Neutrophil (primary cell): ENCODE data around the gene HOXA4.

Experiments
- H3K27ac ChIP-seq: fragments of 200-600 bp; sonication (generic); 2 replicates; pipeline ENCODE4 v1.5.1; 2016; ENCODE audit warnings: mild to moderate bottlenecking, moderate library complexity
- H3K27me3 ChIP-seq: fragments of 200-600 bp; sonication (generic); 2 replicates; pipeline ENCODE4 v1.6.0; 2016; ENCODE audit warnings: mild to moderate bottlenecking
- H3K36me3 ChIP-seq: fragments of 200-600 bp; sonication (generic); 2 replicates; pipeline ENCODE4 v1.5.1; 2017
- H3K4me1 ChIP-seq, 2 experiments: fragments of 200-600 bp in 1 of 2; sonication (generic) in 1 of 2; 1 replicate in 1 of 2; 2 replicates in 1 of 2; pipeline versions ENCODE4 v1.5.1 to v1.6.1; 2013 to 2016; ENCODE audit warnings: low read depth in 1 of 2, low read length in 1 of 2, mild to moderate bottlenecking in 1 of 2, moderate library complexity in 1 of 2; ENCODE audit not compliant: control insufficient read depth in 1 of 2, insufficient read depth in 1 of 2
- H3K4me3 ChIP-seq, 2 experiments: fragments of 200-600 bp in 1 of 2; sonication (generic) in 1 of 2; 1 replicate in 1 of 2; 2 replicates in 1 of 2; pipeline ENCODE4 v1.5.1; 2013 to 2016; ENCODE audit warnings: low read depth in 1 of 2, low read length in 1 of 2, mild to moderate bottlenecking in 1 of 2, moderate library complexity in 1 of 2
- H3K9me3 ChIP-seq: fragments of 200-600 bp; sonication (generic); 2 replicates; pipeline ENCODE4 v1.5.1; 2016
- TF ChIP-seq, protein P1 (sequence below): fragments of 200-600 bp; sonication (generic); IDR thresholded peaks from 2 replicates; pipeline ENCODE4 v1.5.1; 2016; ENCODE audit warnings: antibody characterized with exemption

Gene HOXA4

DNA sequence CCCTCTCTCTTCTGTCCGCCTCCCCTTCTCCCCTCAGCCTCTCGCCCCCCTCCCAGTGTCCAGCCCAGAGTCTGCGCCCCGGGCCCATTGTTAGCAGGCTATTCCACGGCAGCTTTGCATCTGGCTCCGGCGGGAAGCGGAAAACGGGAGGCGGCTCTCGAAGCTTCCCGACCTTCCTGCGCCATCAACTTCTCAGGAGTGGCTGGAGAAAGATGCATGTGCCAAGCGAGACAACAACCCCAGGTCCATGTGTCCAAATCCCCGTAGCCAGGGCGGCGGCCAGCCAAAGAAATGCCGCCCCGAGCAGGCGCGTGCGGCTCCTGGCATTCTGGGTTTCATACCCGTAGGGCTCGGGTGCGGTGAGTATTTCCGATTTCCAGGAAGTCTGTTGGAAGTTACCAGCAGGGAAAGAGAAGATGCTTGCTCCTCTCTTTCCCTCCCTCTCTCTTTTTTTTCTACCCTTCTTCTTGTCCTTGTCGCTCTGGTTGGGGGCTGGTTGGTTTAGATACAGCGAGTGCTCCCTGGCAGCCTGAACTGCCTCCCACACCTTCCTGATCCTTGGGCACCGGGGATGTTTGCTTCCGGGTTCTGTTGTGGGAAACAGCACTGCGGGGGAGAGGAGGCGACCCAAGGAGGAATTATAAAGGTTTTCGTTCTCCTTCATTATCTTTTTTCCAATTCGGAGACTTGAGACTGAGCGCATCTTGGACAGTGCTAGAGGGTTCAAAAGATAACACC, 26.9 kb downstream of the HOXA4 start:
- H3K4me1 ChIP-seq, result peaks cover 2 to 21% of the 10 kb centered on the region in 2 experiments
- peaks cover 81% of the 10 kb centered on the region for H3K27me3 ChIP-seq
- no peak overlapping the region for H3K27ac ChIP-seq
- peaks cover 26% of the 10 kb centered on the region for H3K36me3 ChIP-seq
- no peak overlapping the region for H3K4me3 ChIP-seq
- no peaks in the 10 kb centered on the region for H3K9me3 ChIP-seq
- TF ChIP-seq, protein P1, sequence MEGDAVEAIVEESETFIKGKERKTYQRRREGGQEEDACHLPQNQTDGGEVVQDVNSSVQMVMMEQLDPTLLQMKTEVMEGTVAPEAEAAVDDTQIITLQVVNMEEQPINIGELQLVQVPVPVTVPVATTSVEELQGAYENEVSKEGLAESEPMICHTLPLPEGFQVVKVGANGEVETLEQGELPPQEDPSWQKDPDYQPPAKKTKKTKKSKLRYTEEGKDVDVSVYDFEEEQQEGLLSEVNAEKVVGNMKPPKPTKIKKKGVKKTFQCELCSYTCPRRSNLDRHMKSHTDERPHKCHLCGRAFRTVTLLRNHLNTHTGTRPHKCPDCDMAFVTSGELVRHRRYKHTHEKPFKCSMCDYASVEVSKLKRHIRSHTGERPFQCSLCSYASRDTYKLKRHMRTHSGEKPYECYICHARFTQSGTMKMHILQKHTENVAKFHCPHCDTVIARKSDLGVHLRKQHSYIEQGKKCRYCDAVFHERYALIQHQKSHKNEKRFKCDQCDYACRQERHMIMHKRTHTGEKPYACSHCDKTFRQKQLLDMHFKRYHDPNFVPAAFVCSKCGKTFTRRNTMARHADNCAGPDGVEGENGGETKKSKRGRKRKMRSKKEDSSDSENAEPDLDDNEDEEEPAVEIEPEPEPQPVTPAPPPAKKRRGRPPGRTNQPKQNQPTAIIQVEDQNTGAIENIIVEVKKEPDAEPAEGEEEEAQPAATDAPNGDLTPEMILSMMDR, result no peak

DNA sequence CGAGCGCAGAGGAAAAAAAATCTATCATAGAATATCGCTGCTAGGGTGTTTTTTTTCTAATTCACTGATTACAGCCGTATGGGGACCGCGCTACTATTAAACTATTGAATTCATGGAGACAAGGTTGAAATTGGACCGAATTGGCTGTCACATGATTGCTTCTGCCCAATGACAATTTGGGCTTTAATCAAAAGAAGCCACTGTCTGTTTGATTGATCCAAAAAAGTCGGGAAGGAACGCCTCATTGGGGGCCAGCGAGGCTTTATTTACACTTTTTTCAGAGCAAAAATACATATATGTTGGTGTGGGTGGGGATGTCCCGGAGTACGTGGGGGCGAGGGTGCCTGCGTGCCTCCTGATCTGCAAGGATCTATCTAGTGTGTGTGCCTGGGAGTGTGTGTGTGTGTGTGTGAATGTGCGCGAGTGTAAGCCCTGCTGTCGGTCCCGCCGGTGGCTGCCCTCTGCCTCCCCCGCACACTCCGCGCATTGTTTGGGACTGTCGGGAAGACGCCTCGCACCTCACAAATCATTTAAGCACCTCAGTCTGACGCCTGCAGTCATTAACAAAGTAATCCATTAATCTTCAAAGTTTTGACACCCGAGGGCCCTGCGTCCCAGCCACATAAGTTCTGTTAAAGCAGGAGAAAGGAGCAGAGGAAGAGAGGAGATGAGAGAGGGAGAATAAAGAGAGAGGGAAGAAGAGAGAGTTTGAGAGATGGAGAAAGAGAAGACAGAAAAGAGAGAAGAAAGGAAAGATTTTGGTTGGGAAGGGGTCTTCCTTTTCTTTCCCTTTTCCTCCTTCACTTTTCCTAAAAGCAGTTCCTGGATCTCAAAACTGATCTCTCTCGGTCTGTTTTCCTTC, 27.7 kb downstream of the HOXA4 start, which contains the start of gene HOXA2:
TSS of gene HOXA2 (minus strand) at position 103 of the 862 bp plus-strand sequence. CDS start 183 bp downstream, outside the sequence.
- Histone ChIP-seq H3K27me3 (peaks cover 89% of the 10 kb centered on the region), H3K4me3 (no peak within 1 kb of the TSS)

DNA sequence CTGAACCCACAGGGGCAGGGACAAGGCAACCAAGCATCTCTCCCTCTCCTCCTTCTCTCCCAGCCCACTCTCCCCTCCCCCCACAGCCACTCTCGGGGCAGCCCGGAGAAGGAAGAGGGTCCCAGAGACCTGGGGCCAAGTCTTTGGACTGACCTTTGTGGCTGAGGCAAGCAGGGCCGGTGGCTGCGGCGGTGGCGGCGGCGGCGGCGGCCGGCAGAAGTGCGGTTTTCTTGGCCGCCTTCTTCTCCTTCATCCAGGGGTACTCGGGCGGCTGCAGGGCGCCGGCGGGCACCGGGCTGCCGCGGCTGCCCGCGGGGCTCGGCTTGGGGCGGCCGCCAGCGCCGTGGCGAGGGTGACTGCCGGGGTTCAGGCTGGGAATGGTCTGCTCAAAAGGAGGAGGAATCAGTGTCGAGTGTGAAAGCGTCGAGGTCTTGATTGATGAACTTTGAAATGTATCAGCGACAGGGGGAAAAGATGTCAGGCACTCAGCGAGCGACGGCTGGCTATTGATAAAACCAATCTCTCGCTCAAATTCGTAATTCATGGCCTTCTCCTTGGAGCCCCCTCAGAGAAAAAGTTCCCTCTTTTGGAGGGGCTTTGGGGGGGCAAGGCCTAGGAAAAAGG, 28.5 kb downstream of the HOXA4 start:
- Histone ChIP-seq H3K4me3 (no peak overlapping the region), H3K36me3 (peaks cover 36% of the 10 kb centered on the region), H3K9me3 (no peaks in the 10 kb centered on the region), H3K27me3 (peaks cover 96% of the 10 kb centered on the region), H3K27ac (no peak overlapping the region), H3K4me1 (peaks cover 18 to 37% of the 10 kb centered on the region in 2 experiments)
- TF ChIP-seq, protein P1, result no peak

More for the DNA sequence above, 27.7 kb downstream of the HOXA4 start, which contains the start of gene HOXA2:
- Histone ChIP-seq H3K4me1 (peaks cover 11 to 29% of the 10 kb centered on the region in 2 experiments), H3K36me3 (peaks cover 34% of the 10 kb centered on the region), H3K27ac (no peak within 1 kb of the TSS), H3K9me3 (no peaks in the 10 kb centered on the region)
- TF ChIP-seq, protein P1, result no peak

DNA sequence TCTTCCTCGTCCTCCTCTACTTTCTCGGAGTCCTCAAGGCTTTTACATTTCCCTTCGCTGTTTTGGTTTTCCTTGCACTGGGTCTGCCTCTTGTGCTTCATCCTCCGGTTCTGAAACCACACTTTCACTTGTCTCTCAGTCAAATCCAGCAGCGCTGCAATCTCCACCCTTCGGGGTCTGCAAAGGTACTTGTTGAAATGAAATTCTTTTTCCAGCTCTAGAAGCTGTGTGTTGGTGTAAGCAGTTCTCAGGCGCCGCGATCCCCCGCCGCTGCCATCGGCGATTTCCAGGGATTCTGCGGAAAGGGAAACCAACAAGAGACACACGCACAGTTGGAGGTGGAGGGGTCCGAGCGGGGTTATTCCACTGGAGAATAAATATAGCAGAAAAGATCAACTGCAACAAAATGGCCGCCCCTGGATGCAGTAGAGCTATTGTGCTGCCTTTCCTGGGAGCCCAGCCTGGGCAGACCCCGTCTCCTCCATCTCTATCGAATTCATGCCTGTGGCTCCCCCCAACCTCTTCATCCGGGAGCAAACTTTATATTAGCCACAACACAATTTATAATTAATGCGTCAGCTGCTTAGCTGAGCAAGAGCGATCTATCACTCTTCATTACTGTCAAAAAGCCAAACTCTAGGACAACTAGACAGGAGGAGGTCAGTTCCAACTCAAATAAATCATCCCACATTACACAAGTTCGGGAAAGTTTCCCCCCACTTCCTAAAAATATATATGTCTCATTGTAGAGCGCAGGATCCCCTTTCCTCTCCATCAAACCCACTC, 29.2 kb downstream of the HOXA4 start:
- H3K27ac ChIP-seq, result no peak overlapping the region
- peaks cover 36% of the 10 kb centered on the region for H3K36me3 ChIP-seq
- H3K27me3 ChIP-seq, result peaks cover 92% of the 10 kb centered on the region
- no peaks in the 10 kb centered on the region for H3K9me3 ChIP-seq
- peaks cover 23 to 37% of the 10 kb centered on the region in 2 experiments for H3K4me1 ChIP-seq
- TF ChIP-seq, protein P1, result no peak
- no peak overlapping the region for H3K4me3 ChIP-seq
